Brain pericyte (primary cell): ENCODE data around the gene NUDT1.
"Not testable (repeated sequence)": the region's sequence is repeated elsewhere in the genome, so short reads cannot be mapped to it uniquely, and the experiment has no call there.

ENCODE experiments used
- DNase-seq: peaks from one replicate; pipeline ENCODE4 v3.0.0-alpha.2; 2012; ENCODE audit warnings: low read depth, low spot score

Gene NUDT1

GRCh38 chr7:2269089-2269990, 27.3 kb downstream of the NUDT1 start:
- not testable (repeated sequence) for DNase-seq

GRCh38 chr7:2269991-2270460, 28.0 kb downstream of the NUDT1 start:
- DNase-seq, result no peak

- no peak for DNase-seq
These were observed 28.5 kb downstream of the NUDT1 start for GRCh38 chr7:2270495-2270894.

- no peak for DNase-seq
These were observed 29.4 kb downstream of the NUDT1 start for GRCh38 chr7:2271273-2272026.

- no peak for DNase-seq
These were observed 30.0 kb downstream of the NUDT1 start for GRCh38 chr7:2272031-2272430.

GRCh38 chr7:2273866-2274265, 31.8 kb downstream of the NUDT1 start:
- DNase-seq, result no peak

GRCh38 chr7:2274666-2275065, 32.6 kb downstream of the NUDT1 start:
- DNase-seq, result no peak

GRCh38 chr7:2275101-2275500, 33.1 kb downstream of the NUDT1 start:
- DNase-seq, result no peak

GRCh38 chr7:2276107-2276506, 34.1 kb downstream of the NUDT1 start:
- DNase-seq, result no peak

GRCh38 chr7:2278026-2278425, 36.0 kb downstream of the NUDT1 start:
- no peak for DNase-seq

GRCh38 chr7:2279896-2280295, 37.9 kb downstream of the NUDT1 start:
- DNase-seq, result no peak

- no peak for DNase-seq
These were observed 38.4 kb downstream of the NUDT1 start for GRCh38 chr7:2280424-2280823.

GRCh38 chr7:2281541-2281940, 39.5 kb downstream of the NUDT1 start:
- DNase-seq, result no peak

GRCh38 chr7:2282185-2282751, 40.2 kb downstream of the NUDT1 start:
- no peak for DNase-seq

- DNase-seq, result no peak
These were observed 41.0 kb downstream of the NUDT1 start for GRCh38 chr7:2283074-2283473.

- DNase-seq, result no peak
These were observed 45.7 kb downstream of the NUDT1 start for GRCh38 chr7:2287745-2288144.

GRCh38 chr7:2288503-2288902, 46.5 kb downstream of the NUDT1 start:
- DNase-seq, result no peak

GRCh38 chr7:2289111-2289586, 47.1 kb downstream of the NUDT1 start:
- no peak for DNase-seq

- no peak for DNase-seq
These were observed 47.6 kb downstream of the NUDT1 start for GRCh38 chr7:2289621-2290020.

GRCh38 chr7:2290877-2291276, 48.9 kb downstream of the NUDT1 start:
- no peak for DNase-seq

- DNase-seq, result no peak
These were observed 54.1 kb downstream of the NUDT1 start for GRCh38 chr7:2295936-2296620.

GRCh38 chr7:2296832-2297231, 54.8 kb downstream of the NUDT1 start:
- no peak for DNase-seq
